Cardiac fibroblast (primary cell): ENCODE results near the gene PTPN20.

Experiments used
- DNase-seq, 2 donors: peaks; one replicate each; pipeline versions ENCODE4 v3.0.0 to v3.0.0-alpha.2; 2010; ENCODE audit warnings: low read depth in 2 of 2
- H3K4me3 ChIP-seq, 2 donors: replicated peaks in 1 of 2; 1 replicate in 1 of 2; 2 replicates in 1 of 2; pipeline ENCODE4 v1.5.1; 2011; ENCODE audit warnings: low read depth in 2 of 2, low read length in 2 of 2, mild to moderate bottlenecking in 2 of 2, moderate library complexity in 1 of 2
- CTCF ChIP-seq: IDR thresholded peaks from one replicate; pipeline ENCODE4 v1.5.1; 2011; ENCODE audit warnings: low read depth, mild to moderate bottlenecking, low read length, inconsistent platforms

The PTPN20 gene

GRCh38 chr10:47044741-47045140, 133.5 kb downstream of the PTPN20 start:
- DNase-seq, result no peak
- TF ChIP-seq CTCF, result no peak
- H3K4me3 ChIP-seq, result no peak overlapping the region

GRCh38 chr10:47045331-47045861, 134.2 kb downstream of the PTPN20 start:
- TF ChIP-seq CTCF, result no peak
- no peak overlapping the region for H3K4me3 ChIP-seq
- DNase-seq, result no peak

- no peak for DNase-seq
- no peak for TF ChIP-seq CTCF
These were observed 135.3 kb downstream of the PTPN20 start for GRCh38 chr10:47046321-47047126.

GRCh38 chr10:47047127-47047504, 135.9 kb downstream of the PTPN20 start:
- TF ChIP-seq CTCF, result no peak
- DNase-seq, result no peak
- H3K4me3 ChIP-seq, result no peak overlapping the region

More at GRCh38 chr10:47046321-47047126, 135.3 kb downstream of the PTPN20 start:
- H3K4me3 ChIP-seq, result no peak overlapping the region

GRCh38 chr10:47047577-47048525, 136.6 kb downstream of the PTPN20 start:
- DNase-seq, result peak; percentile 80 to 81
- H3K4me3 ChIP-seq, result no peak overlapping the region
- TF ChIP-seq CTCF, result peak; percentile 91

GRCh38 chr10:47048526-47048905, 137.3 kb downstream of the PTPN20 start:
- no peak overlapping the region for H3K4me3 ChIP-seq
- TF ChIP-seq CTCF, result no peak
- DNase-seq, result peak; percentile 9 to 50
